HAP-1 (cell line): ENCODE data around the gene ABLIM1.

Experiments used
- DNase-seq, 2 experiments: peaks; one replicate each; pipeline ENCODE4 v3.0.0-alpha.2; 2016 to 2020; ENCODE audit warnings: low spot score in 2 of 2
- H3K27me3 ChIP-seq: fragments of 250-450 bp; sonication (Bioruptor Pico); 2 replicates; pipeline ENCODE4 v1.5.1; 2020; ENCODE audit warnings: low read depth, mild to moderate bottlenecking, moderate library complexity
- H3K36me3 ChIP-seq: fragments of 250-450 bp; sonication (Bioruptor Pico); replicated peaks from 2 replicates; pipeline ENCODE4 v1.5.1; 2020; ENCODE audit warnings: mild to moderate bottlenecking
- H3K4me1 ChIP-seq: fragments of 250-450 bp; sonication (Bioruptor Pico); 2 replicates; pipeline ENCODE4 v1.5.1; 2020; ENCODE audit warnings: mild to moderate bottlenecking
- H3K4me3 ChIP-seq: fragments of 250-450 bp; sonication (Bioruptor Pico); 2 replicates; pipeline ENCODE4 v1.5.1; 2020; ENCODE audit warnings: mild to moderate bottlenecking, moderate library complexity
- H3K9me3 ChIP-seq: fragments of 250-450 bp; sonication (Bioruptor Pico); 2 replicates; pipeline ENCODE4 v1.5.1; 2020; ENCODE audit warnings: mild to moderate bottlenecking, moderate library complexity
- in situ Hi-C: fragments of 300-500 bp; cut with MboI; formaldehyde crosslinking; loops from 3 replicates; pipeline ENCODE4 v1.14.3; 2020; ENCODE audit warnings: low sequenced_read_pairs, inconsistent platforms, mixed read lengths

Gene ABLIM1

GRCh38 chr10:114398587-114399331, 259.3 kb downstream of the ABLIM1 start:
- H3K4me1 ChIP-seq: no peaks in the 10 kb centered on the region
- H3K4me3 ChIP-seq: no peak overlapping the region
- no peaks in the 10 kb centered on the region for H3K36me3 ChIP-seq
- in situ Hi-C loops: no loop called here
- DNase-seq: no peak
- no peaks in the 10 kb centered on the region for H3K9me3 ChIP-seq
- peaks cover 53% of the 10 kb centered on the region for H3K27me3 ChIP-seq

GRCh38 chr10:114397651-114398145, 260.4 kb downstream of the ABLIM1 start:
- DNase-seq: no peak
- in situ Hi-C loops: no loop called here
- H3K4me3 ChIP-seq: no peak overlapping the region

GRCh38 chr10:114396464-114396863, 261.6 kb downstream of the ABLIM1 start:
- DNase-seq: no peak
- Histone ChIP-seq H3K4me1 (no peaks in the 10 kb centered on the region), H3K36me3 (no peaks in the 10 kb centered on the region), H3K9me3 (no peaks in the 10 kb centered on the region), H3K27me3 (peaks cover 30% of the 10 kb centered on the region), H3K4me3 (no peak overlapping the region)
- in situ Hi-C loops: no loop called here

More at GRCh38 chr10:114397651-114398145, 260.4 kb downstream of the ABLIM1 start:
- Histone ChIP-seq H3K4me1 (no peaks in the 10 kb centered on the region), H3K36me3 (no peaks in the 10 kb centered on the region), H3K27me3 (peaks cover 42% of the 10 kb centered on the region), H3K9me3 (no peaks in the 10 kb centered on the region)

GRCh38 chr10:114395366-114396022, 262.6 kb downstream of the ABLIM1 start:
- no peak overlapping the region for H3K4me3 ChIP-seq
- no peaks in the 10 kb centered on the region for H3K4me1 ChIP-seq
- no peaks in the 10 kb centered on the region for H3K36me3 ChIP-seq
- no peaks in the 10 kb centered on the region for H3K9me3 ChIP-seq
- H3K27me3 ChIP-seq: peaks cover 22% of the 10 kb centered on the region
- DNase-seq: no peak
- in situ Hi-C loops: no loop called here

- no peak for DNase-seq
These were observed 263.5 kb downstream of the ABLIM1 start for GRCh38 chr10:114394531-114394930.

GRCh38 chr10:114393886-114394285, 264.2 kb downstream of the ABLIM1 start:
- DNase-seq: no peak
- peaks cover 22% of the 10 kb centered on the region for H3K27me3 ChIP-seq
- H3K4me1 ChIP-seq: no peaks in the 10 kb centered on the region
- H3K4me3 ChIP-seq: no peak overlapping the region
- no peaks in the 10 kb centered on the region for H3K36me3 ChIP-seq
- H3K9me3 ChIP-seq: no peaks in the 10 kb centered on the region
- in situ Hi-C loops: no loop called here

More at GRCh38 chr10:114394531-114394930, 263.5 kb downstream of the ABLIM1 start:
- Histone ChIP-seq H3K4me3 (no peak overlapping the region), H3K4me1 (no peaks in the 10 kb centered on the region), H3K27me3 (peaks cover 22% of the 10 kb centered on the region), H3K36me3 (no peaks in the 10 kb centered on the region), H3K9me3 (no peaks in the 10 kb centered on the region)
- in situ Hi-C loops: no loop called here

GRCh38 chr10:114393482-114393881, 264.6 kb downstream of the ABLIM1 start:
- Histone ChIP-seq H3K4me3 (no peak overlapping the region), H3K4me1 (no peaks in the 10 kb centered on the region), H3K27me3 (peaks cover 19% of the 10 kb centered on the region), H3K36me3 (no peaks in the 10 kb centered on the region), H3K9me3 (no peaks in the 10 kb centered on the region)
- in situ Hi-C loops: no loop called here
- no peak for DNase-seq

GRCh38 chr10:114392112-114392835, 265.8 kb downstream of the ABLIM1 start:
- no peak overlapping the region for H3K4me3 ChIP-seq
- in situ Hi-C loops: no loop called here
- no peaks in the 10 kb centered on the region for H3K4me1 ChIP-seq
- H3K9me3 ChIP-seq: no peaks in the 10 kb centered on the region
- no peak for DNase-seq
- no peaks in the 10 kb centered on the region for H3K36me3 ChIP-seq
- H3K27me3 ChIP-seq: peaks cover 9% of the 10 kb centered on the region

GRCh38 chr10:114391599-114391998, 266.5 kb downstream of the ABLIM1 start:
- H3K36me3 ChIP-seq: no peaks in the 10 kb centered on the region
- no peak for DNase-seq
- H3K9me3 ChIP-seq: no peaks in the 10 kb centered on the region
- in situ Hi-C loops: no loop called here
- H3K4me1 ChIP-seq: no peaks in the 10 kb centered on the region
- H3K27me3 ChIP-seq: peaks cover 5% of the 10 kb centered on the region; the same call in 1 of the 2 replicates
- no peak overlapping the region for H3K4me3 ChIP-seq

GRCh38 chr10:114389426-114389825, 268.6 kb downstream of the ABLIM1 start:
- Histone ChIP-seq H3K36me3 (no peaks in the 10 kb centered on the region), H3K9me3 (no peaks in the 10 kb centered on the region), H3K4me1 (no peaks in the 10 kb centered on the region), H3K27me3 (no peaks in the 10 kb centered on the region), H3K4me3 (no peak overlapping the region)
- no peak for DNase-seq
- in situ Hi-C loops: no loop called here

- no peaks in the 10 kb centered on the region for H3K27me3 ChIP-seq
- in situ Hi-C loops: no loop called here
- no peak for DNase-seq
- H3K4me1 ChIP-seq: no peaks in the 10 kb centered on the region
- no peaks in the 10 kb centered on the region for H3K9me3 ChIP-seq
- no peaks in the 10 kb centered on the region for H3K36me3 ChIP-seq
- H3K4me3 ChIP-seq: no peak overlapping the region
These were observed 269.8 kb downstream of the ABLIM1 start for GRCh38 chr10:114388275-114388674.

GRCh38 chr10:114387784-114388183, 270.3 kb downstream of the ABLIM1 start:
- no peak for DNase-seq
- Histone ChIP-seq H3K9me3 (no peaks in the 10 kb centered on the region), H3K4me1 (no peaks in the 10 kb centered on the region), H3K27me3 (0 out of 2 replicates have a peak, but pooled peaks cover 1% of the 10 kb centered on the region), H3K4me3 (no peak overlapping the region), H3K36me3 (no peaks in the 10 kb centered on the region)
- in situ Hi-C loops: no loop called here

- Histone ChIP-seq H3K27me3 (peaks cover 3% of the 10 kb centered on the region; the same call in 1 of the 2 replicates), H3K4me3 (no peak overlapping the region), H3K4me1 (no peaks in the 10 kb centered on the region), H3K36me3 (no peaks in the 10 kb centered on the region), H3K9me3 (no peaks in the 10 kb centered on the region)
- DNase-seq: no peak
- in situ Hi-C loops: no loop called here
These were observed 271.6 kb downstream of the ABLIM1 start for GRCh38 chr10:114386452-114386851.

- peaks cover 9% of the 10 kb centered on the region for H3K27me3 ChIP-seq
- no peak for DNase-seq
- in situ Hi-C loops: no loop called here
These were observed 272.5 kb downstream of the ABLIM1 start for GRCh38 chr10:114385557-114385956.

More at GRCh38 chr10:114385557-114385956, 272.5 kb downstream of the ABLIM1 start:
- H3K4me1 ChIP-seq: no peaks in the 10 kb centered on the region
- H3K4me3 ChIP-seq: no peak overlapping the region
- H3K36me3 ChIP-seq: no peaks in the 10 kb centered on the region
- H3K9me3 ChIP-seq: no peaks in the 10 kb centered on the region
